ENCODE results near the gene HS2ST1.
"Not testable (repeated sequence)": the region's sequence is repeated elsewhere in the genome, so short reads cannot be mapped to it uniquely, and the experiment has no call there.

Gene HS2ST1

GRCh38 chr1:86926883-86927282, 12.4 kb downstream of the HS2ST1 start:
- DNase-seq: no peak

GRCh38 chr1:86928819-86929218, 14.4 kb downstream of the HS2ST1 start:
- no peak for DNase-seq

GRCh38 chr1:86933051-86933450, 18.6 kb downstream of the HS2ST1 start:
- DNase-seq: no peak

DNA sequence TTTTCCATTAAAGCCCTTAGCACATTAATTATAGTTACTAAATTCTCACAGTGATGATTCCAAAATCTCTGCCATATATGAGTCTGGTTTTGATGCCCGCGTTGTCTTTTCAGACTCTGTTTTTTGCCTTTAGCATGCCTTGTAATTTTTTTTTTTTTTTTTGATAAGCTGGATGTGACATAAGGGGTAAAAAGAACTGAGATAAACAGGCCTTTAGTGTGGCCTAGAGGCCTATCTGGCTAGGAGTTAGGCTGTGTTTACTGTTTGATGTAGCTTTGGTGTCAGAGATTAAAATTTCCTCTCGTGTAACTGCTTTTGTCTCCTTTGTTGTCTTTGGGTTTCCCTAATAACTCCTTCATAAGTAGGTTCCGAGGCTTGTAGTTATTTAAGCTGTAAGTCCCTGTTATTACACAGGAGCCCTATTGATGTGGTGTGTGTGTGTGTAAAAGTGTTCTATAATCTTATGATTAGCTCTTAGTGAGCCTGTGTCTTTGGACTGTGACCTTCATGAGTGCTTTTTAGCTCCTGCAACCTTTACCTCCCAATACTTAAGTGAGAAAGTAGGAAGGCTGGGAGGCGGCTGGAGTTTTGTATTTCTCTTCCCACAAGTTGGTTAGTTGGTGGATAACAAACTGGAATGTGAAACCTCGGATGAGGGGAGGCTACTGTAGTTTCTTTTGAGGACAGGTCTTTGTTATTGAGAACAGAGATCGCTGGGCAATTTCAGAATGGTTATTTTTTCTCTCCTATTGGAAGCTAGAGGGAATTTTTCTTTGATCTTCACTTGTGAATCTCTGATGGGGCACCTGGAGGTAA, 19.3 kb downstream of the HS2ST1 start:
- no peak for DNase-seq

GRCh38 chr1:86938450-86938849, 24.0 kb downstream of the HS2ST1 start:
- DNase-seq: no peak

- DNase-seq: no peak
These were observed 24.4 kb downstream of the HS2ST1 start for GRCh38 chr1:86938855-86939254.

GRCh38 chr1:86939406-86939805, 25.0 kb downstream of the HS2ST1 start:
- no peak for DNase-seq

- DNase-seq: no peak
These were observed 26.2 kb downstream of the HS2ST1 start for GRCh38 chr1:86940599-86940998.

DNA sequence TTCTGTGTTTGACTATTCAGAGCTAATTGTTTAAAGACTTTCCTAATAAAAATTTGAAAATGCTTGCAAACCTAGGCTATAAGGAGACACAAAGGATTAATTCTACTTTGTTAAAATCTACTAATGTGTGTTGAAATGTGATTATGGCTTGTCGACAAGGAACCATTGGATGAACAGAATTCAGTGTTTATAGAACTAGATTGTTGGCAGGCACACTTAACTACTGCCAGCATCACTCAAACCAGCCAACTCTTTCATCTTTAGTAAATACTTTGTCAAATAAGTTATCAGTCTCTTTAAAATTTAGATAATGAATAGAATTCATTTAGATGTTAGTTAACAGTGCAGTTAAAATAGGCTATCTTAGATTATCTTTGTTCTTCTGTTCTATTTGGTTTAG, 27.6 kb downstream of the HS2ST1 start:
- no peak for DNase-seq

DNA sequence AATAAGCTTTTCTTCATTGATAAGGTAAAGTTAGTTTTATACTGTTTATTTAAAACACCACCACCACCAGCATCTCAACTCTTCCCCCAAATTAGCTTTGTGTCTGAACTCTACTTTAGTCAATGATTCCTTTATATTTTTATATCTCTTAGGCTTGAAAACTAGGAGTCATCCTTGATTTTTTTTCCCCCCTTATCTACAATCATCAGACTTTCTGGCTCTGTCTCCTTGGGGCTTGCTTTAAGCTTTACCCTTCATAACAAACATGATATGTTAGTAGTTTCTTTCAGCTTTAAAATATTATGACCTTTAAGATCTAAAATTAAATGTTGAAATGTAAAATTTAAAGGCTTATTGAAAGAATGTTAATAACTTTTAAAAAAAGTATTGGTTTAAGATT, 28.3 kb downstream of the HS2ST1 start:
- DNase-seq: no peak

DNA sequence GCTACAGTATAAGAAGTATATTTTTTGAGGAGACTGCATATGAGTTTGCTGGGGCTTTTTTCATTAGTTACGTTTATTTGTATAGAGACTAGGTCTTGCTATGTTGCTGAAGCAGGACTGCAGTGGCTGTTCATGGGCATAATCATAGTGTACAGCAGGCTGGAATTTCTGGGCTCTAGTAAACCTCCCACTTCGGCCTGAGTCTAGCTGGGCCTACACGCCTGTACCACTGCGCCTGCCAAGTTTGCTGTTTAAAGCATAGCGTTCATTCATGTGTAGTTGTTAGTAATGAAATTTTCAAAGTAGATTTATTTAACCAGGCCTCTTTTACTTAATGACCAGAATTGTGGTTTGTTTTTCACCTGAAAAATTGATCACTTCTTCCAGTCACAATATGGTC, 33.8 kb downstream of the HS2ST1 start:
- no peak for DNase-seq

GRCh38 chr1:86950712-86951419, 36.4 kb downstream of the HS2ST1 start:
- DNase-seq: no peak

GRCh38 chr1:86951430-86951829, 37.0 kb downstream of the HS2ST1 start:
- no peak for DNase-seq

DNA sequence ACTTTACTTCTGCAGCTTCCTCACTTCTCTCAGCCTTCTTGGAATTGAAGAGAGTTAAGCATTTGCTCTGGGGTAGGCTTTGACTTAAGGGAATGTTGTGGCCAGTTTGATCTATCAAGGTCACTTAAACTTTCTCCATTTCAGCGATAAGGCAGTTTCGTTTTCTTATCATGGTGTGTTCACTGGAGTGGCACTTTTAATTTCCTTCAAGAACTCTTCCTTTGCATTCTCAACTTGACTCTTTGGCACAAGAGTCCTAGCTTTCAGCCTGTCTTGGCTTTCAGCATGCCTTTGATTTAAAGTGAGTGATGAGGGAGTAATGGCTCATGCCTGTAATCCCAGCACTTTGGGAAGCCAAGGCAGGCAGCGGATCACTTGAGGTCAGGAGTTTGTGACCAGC, 38.7 kb downstream of the HS2ST1 start:
- DNase-seq: no peak

DNA sequence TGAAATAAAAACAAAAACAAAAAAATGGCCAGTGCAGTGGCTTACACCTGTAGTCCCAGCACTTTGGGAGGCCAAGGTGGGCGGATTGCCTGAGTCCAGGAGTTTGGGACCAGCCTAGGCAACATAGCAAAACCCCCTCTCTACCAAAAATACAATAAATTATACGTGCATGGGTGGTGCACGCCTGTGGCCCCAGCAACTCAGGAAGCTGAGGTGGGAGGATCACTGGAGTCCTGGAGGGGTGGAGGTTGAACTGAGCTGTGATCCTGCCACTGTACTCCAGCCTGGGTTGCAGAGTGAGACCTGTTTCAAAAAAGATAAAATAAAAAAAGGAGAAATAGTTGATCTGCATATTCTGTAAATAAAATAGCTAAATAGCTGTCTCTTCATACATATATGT, 41.2 kb downstream of the HS2ST1 start:
- no peak for DNase-seq

GRCh38 chr1:86956221-86956620, 41.8 kb downstream of the HS2ST1 start:
- DNase-seq: no peak

- no peak for DNase-seq
These were observed 42.8 kb downstream of the HS2ST1 start for GRCh38 chr1:86957221-86957620.

- DNase-seq: no peak
These were observed 46.1 kb downstream of the HS2ST1 start for GRCh38 chr1:86960548-86960947.

DNA sequence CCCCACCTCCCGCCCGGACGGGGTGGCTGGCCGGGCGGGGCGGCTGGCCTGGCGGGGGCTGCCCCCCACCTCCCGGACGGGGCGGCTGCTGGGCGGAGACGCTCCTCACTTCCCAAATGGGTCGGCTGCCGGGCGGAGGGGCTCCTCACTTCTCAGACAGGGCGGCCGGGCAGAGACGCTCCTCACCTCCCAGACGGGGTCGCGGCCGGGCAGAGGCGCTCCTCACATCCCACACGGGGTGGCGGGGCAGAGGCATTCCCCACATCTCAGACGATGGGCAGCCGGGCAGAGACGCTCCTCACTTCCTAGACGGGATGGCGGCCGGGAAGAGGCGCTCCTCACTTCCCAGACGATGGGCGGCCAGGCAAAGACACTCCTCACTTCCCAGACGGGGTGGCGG, 49.4 kb downstream of the HS2ST1 start:
- DNase-seq: not testable (repeated sequence)

GRCh38 chr1:86965012-86965826, 50.8 kb downstream of the HS2ST1 start:
- no peak for DNase-seq

DNA sequence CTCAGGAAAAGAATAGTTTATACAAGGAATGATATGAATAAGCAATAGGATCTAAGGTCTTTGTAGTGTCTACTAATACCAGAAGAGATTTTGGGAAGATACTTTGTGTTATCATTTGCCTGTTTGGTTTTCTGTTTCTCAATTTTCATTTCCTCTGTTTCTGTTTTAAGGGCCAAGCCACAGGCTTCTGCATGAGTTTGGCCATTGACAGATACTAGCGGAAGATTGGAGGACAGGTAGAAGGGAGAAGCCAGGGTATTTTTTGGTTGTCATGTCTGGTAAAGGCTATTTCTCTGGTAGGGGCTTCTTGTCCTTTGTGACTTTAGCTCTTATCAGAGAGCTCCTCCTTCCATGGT, 51.4 kb downstream of the HS2ST1 start:
- DNase-seq: no peak

DNA sequence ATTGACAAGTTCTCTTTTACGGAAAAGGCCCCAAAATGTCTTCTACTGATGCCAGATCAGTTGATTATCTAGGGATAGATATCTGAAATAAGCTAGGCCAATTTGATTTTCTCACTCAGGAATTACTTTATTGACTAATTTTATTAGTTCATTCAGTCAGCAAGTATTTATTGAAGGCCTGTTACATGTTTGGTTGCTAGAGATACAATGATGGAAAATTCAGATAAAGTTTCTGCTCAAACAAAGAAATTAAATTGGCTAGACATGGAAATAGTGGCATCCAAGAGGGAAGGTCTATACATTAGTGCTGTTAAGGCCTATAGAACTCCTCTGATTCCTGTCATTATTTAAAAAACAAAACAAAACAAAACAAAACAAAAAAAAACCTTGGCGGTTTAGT, 56.5 kb downstream of the HS2ST1 start:
- no peak for DNase-seq

- DNase-seq: no peak
These were observed 57.3 kb downstream of the HS2ST1 start for GRCh38 chr1:86971778-86972177.

- peak; percentile 14 for DNase-seq
These were observed 57.8 kb downstream of the HS2ST1 start for GRCh38 chr1:86972262-86972661.
